Brain pericyte (primary cell): Measurements from ENCODE around the gene PRSS50.
"Not testable (repeated sequence)": the region's sequence is repeated elsewhere in the genome, so short reads cannot be mapped to it uniquely, and the experiment has no call there.

Experiments used
- DNase-seq: peaks from one replicate; pipeline ENCODE4 v3.0.0-alpha.2; 2012; ENCODE audit warnings: low read depth, low spot score

PRSS50 gene

GRCh38 chr3:46708401-46709156 lies 9.1 kb downstream of the PRSS50 start:
- DNase-seq: no peak

GRCh38 chr3:46707601-46708011 lies 10.1 kb downstream of the PRSS50 start:
- no peak for DNase-seq

- no peak for DNase-seq
These were observed 10.7 kb downstream of the PRSS50 start for GRCh38 chr3:46706771-46707582.

- DNase-seq: no peak
These were observed 11.7 kb downstream of the PRSS50 start for GRCh38 chr3:46705751-46706552.

DNA sequence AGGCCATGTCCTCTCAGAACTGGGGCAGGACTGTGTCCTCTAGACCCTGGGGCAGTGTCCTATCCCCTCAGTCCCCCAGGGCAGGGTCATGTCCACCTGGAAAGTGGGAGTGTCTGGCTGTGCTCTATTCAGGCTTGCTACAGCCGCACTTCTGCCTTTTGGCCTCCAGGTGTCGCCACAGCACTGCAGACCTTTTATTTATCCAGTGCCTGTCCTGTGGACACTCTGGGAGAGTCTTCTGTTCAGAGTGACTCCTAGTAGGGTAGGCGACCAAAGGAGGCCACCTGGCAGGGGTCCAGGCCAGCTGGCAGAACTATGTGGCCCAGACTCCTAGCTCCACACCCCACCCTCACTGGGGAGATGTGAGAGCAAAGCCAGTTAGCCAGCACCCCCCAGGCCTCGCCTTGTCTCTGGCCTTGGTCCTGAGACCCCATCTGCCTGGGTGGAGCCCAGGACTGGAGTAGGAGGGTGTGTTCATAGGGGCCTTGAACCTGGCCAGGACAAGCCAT lies 12.6 kb downstream of the PRSS50 start:
- DNase-seq: no peak

DNA sequence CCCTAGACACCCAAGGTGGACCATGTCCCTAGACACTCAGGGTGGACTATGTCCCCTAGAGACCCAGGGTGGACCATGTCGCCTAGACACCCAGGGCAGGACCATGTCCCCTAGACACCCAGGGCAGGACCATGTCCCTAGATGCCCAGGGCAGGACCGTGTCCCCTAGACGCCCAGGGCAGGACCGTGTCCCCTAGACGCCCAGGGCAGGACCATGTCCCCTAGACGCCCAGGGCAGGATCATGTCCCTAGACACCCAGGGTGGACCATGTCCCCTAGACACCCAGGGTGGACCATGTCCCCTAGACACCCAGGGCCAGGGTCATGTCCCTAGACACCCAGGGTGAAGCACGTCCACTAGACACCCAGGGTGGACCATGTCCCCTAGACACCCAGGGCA lies 13.3 kb downstream of the PRSS50 start:
- not testable (repeated sequence) for DNase-seq

GRCh38 chr3:46703013-46703520 lies 14.6 kb downstream of the PRSS50 start:
- DNase-seq: no peak

DNA sequence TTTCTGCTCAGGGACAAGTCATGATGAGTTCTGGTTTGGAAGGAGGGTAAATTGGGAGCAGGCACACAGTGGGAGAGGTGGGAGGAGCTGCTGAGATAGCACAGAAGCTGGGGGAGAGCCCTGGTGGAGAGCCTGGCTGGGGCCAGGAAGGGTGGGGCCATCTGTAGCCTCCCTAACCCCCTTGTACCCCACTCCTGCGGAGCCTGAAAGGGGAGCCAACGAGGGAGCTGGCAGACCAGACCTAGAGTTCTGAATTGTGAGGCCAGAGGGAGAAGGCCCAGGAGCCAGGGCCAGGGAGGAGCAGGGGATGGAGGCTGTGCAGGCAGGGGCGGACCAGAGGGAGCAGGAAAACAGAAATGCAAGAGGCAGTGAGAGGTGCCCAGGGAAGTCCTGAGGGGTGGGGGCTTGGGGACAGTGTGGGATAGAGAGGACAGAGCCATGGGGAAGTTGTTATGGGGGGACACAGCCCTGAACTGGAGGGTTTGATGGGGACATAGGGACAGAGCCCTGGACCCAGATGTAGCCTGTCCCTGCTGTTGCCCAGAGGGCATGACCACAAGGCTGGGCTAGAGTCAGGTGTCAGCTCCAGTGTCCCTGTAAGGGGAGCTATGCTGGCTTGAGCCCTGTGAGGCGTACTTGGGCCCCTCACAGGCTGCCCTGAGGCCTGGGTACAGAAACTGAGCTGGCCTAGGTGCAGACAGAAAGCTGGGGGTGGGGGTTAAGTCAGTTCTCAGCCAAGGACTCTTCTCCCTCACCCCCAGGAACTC lies 15.2 kb downstream of the PRSS50 start:
- DNase-seq: no peak

- DNase-seq: no peak
These were observed 16.3 kb downstream of the PRSS50 start, which contains the start of gene TMIE for GRCh38 chr3:46701181-46701939. TSS of gene TMIE (plus strand) at chr3:46701392. CDS start at chr3:46701488, 96 bp downstream.

DNA sequence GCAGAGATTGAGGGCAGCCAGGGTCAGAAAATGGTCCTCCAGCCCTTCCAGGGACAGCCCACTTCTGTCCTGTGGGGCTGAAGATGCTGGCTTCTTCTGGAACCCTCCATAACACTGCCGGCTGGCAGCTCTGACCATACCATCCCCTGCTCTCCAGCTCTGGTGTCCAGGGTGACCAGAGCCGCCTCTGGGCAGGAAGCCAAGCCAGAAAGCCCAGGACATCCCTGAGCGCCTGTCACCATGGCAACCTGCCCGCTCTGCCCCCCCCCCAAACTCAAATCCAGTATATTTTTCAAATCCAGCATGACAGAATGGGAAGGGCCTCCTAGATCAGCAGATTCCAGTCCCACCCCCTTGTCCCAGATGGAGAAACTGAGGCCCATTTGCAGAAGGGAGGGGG lies 16.9 kb downstream of the PRSS50 start:
- DNase-seq: no peak

DNA sequence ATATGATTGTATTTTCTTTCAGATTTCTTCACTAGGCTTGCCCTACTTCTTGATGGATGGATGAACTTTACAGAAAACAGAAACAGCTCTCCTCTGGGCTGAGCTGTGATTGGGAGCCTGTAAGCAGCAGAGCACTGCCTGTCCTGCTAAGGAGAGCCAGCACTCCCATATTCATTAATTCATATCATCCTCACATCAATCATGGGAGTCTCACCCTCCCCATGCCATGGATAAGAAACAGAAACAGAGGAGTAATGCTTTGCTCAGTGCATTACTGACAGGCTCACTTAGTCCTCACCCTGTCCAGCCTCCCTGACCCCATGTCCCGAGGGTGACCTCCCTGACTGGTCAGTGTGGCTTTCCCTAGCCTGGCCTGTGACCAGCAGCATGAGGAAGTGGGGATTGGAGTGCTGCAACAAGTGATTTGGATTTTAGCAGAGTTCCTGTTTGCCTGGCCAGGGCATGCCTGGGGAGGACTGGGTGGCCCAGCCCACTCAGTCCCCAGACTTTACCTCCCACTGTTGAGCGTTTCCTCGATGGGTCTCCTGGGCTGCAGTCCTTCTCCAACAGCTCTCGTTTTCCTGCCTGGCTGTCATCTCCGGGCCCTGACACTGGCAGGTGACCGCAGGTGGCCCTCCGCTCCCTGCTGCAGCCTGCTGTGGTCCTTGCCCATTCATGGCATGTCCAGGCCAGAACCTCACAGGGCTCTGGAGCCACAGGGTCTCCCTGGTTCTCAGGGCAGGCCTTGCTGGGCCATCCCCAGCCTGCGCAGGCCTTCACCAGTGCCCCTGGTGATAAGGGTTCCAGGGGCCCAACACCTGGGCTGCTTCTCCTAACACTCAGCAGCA lies 17.8 kb downstream of the PRSS50 start:
- DNase-seq: no peak

- DNase-seq: no peak
These were observed 21.4 kb downstream of the PRSS50 start for GRCh38 chr3:46695962-46696894.

DNA sequence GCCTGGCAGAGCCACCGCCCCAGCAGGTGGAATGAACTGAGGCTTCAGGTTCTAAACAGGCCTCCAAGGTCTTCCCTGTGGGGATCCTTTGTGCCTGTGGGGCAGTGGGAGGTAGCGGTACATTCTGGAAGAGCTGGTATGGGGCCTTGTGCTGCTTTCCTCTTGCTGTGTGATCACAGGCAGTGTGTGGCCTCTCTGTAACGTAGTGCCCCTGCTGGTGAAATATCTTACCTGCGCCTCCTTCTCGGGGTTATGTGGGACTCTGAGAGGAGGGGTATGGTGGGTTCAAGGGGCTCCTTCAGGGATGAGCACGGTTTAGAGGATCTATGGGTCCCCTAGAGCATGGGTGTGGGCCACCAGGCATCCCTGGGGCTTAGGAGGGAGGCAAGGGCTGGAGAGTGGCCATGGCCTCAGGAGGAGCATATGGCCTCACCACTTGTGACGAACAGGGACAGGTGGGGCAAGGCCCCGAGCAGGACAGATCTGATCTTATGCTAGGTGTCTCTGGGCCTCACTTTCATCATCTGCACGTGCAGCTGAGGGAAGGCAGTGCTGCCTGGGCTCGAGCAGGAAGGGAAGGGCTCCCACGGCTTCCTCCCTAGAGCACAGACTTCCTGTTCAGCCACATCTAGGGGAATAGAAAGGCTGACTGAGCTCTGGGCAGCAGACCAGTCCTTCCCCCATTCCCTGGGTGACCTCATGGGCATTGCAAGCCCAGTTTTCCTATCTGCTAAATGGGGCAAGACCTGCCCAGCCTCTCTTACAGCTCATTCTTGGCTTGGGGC lies 22.3 kb downstream of the PRSS50 start:
- DNase-seq: no peak

GRCh38 chr3:46694520-46694919 lies 23.1 kb downstream of the PRSS50 start:
- no peak for DNase-seq

GRCh38 chr3:46693892-46694226 lies 23.8 kb downstream of the PRSS50 start:
- no peak for DNase-seq

DNA sequence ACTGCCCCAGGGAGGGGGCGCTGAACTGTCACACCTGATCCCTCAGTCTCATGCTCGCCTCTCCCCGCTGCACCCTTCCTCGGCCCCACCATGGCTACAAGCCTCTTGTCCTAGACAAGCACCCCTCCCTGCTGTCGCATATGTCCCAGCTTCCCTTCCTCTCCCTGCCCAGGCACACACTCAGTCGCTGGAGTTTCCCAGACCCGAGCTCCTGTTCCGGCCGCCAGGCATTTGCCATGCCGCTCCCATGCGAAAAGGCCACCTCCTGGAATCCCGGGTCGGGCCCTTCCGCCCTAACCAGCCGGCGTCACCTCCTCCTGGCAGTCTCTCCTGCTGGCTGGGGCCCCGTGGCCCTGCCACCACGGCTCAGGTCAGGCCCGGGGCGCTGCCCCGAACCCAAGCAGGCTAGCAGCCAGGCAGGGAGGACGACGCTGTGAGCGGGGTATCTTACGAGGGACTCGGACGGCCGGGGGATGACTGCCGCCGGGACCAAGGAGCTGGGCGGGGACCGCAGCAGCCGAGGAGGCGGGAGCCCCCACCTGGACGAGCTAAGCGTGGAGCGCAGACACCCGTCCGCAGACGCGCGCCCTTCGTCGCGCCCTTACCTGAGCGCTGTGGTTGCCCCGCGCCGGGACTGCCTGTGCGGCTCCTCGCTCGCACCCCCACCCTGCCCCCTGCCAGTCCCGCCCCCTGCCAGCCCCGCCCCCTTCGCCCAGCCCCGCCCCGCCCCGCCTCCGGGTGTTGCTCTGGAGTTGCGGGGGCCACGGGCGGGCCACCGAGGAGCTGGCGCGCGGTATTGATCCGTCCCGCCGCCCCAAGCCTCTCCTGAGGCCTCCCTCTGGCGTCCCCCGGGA lies 24.4 kb downstream of the PRSS50 start, which contains the start of gene ALS2CL:
TSS of gene ALS2CL (minus strand) at position 642 of the 854 bp plus-strand sequence. CDS start 4,239 bp downstream, outside the sequence.
- no peak for DNase-seq
